Nucleus accumbens (tissue), 56 donors: ENCODE measurements around the gene CACNA2D1.
"Not testable (repeated sequence)": the region's sequence is repeated elsewhere in the genome, so short reads cannot be mapped to it uniquely, and the experiment has no call there.

Source experiments
- DNase-seq, 56 donors: peaks; one replicate each; lab custom pipeline; 2025; lab: John Stamatoyannopoulos, UW

CACNA2D1 gene

DNA sequence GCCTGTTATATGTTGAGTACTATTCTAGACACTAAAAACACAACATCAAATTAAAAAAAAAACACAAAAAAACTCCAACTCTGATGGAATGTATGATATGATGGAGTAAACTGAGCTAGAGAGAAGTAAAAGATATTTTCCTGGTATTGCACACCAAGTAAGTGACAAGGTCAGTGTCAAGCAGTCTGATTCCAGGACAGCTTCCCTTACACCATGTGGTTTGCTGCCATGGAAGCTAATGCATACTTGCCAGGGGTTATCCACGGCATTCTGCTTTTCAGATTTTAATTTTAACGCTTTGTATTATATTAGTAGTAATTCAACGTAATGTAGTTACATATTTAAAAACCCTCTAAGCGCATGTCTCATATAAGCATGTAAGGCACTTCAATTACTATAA, 48.4 kb downstream of the CACNA2D1 start:
- DNase-seq = no peak

DNA sequence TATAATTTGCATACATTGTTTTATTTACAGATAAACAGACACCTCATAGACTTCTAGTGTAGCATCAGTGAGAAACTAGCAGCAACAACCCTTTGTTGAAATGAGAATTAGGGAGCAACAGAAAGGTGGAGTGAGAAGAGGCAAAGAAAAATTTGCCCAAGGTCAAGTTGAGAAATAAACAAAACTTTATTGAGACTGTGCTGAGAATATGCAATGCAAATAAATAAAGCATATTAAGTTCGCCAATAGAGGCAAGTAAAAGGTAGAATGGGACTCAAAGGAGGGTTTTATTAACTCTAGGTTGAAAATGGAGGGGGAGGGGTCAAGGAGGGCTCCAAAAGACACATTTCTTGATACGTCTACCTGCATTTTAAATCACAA, 49.7 kb downstream of the CACNA2D1 start:
- no peak for DNase-seq

DNA sequence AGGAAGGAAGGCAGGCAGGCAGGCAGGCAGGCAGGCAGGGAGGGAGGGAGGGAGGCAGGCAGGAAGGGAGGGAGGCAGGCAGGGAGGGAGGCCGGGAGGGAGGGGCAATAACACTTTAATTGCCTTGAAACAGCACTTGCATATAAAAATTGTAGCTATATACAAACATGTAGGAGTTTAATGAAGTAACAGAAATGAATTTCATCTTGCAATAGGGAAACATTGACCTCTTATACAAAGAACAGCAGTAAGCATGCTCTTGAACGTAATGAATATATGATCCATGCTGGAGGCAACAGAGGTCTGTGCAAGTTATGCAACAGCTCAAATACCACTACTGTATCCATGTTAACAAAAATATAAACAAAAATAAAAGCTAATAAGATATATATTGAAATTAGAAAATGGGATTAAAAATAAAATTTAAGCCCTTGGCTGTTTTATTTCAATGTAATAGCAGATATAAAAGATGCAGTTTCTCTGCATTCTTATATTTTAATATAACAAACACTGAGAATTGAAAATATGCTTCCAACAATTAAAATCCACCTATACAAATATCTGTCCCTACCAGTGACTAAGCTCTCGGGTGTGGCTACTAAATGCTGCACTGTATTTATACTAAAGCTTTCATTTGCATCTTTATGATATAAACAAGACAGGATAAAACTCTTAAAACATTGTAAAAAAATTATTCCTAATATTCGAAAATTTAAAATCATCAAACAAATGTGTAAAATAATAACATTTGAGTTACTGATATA, 50.3 kb downstream of the CACNA2D1 start:
- DNase-seq = no peak

DNA sequence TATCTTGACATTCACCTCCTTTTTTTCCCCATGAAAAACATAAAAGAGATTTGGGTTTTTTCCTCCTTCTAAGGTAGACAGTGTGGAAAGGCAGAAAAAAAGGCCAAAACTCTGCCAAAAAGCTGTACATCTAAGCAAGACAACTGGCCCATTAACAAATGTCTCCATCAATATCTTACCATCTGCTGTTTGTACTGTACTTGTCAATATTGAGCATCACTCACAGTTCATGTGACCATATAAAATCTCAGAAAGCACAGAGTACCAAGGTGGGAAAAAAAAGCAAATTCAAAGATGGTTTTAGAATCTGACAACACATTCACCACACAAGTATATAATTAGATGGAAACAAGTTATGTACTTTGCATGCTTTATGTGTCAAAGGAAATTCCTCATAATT, 52.6 kb downstream of the CACNA2D1 start:
- no peak for DNase-seq

DNA sequence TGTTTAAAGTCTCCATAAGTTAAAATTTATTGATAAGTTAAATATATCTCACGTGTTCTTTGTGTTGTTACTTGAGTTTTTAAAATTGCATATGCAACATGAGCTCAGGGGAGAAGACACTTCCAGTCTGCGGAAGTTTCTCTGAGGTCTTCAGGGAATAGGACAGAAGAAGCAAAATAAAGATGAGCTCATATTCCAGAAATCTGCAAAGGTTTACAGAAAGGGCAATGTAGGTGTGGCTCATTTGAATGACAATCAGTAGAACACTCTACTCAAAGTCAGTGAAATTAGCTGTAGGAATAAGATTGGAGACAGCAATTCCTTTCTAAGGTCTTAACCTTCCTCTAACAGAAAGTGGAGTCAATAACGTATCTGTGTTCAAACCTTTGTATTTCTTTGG, 53.7 kb downstream of the CACNA2D1 start:
- no peak for DNase-seq

DNA sequence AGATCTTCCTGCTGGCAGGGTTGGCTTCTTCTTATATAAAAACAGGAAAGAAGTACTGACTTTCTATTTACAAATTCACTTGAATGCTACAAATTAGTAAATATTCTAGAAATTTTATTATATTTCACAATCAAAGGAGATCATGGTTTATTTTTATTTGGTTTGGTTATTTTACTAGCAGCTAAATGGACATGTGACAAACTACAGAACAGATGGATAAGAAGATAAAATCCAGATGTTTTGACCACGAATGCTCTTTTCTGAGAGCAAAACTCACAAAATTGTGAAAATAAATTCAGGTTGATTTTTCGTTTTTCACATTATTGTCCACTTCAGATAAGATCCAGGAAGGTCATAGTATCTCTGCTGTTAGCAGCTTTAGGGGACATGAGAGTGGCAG, 55.4 kb downstream of the CACNA2D1 start:
- no peak for DNase-seq

DNA sequence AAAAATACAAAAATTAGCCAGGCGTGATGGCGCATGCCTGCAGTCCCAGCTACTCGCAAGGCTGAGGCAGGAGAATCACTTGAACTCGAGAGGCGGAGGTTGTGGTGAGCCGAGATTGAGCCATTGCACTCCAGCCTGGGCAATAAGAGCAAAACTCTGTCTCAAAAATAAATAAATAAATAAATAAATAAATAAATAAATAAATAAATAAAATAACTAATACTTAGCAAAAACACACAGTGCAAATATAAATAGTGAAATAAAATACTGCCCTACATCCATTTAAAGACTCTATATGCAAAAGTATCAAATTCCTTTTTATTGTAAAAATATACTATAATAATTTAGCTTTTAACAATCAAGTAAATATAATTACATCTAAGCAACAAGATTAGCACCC, 57.0 kb downstream of the CACNA2D1 start:
- DNase-seq = not testable (repeated sequence)

DNA sequence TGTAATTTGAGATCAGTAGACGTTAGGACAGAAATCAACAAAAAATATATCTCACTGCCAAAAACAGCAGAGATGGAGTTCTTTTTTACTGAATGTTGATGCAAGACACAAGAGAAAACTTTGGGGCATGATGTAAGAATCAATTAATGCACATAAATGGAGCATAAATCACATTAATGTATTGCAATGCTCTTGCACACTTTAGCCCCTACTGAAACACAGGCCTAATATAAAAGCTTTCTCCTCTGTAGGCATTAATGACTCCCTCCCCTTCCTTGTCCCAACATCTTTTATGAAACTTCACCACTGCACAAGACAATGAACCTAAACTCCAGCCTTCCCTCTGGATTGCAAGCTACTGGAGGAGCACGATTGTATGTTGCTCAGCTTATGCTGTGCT, 58.8 kb downstream of the CACNA2D1 start:
- DNase-seq = no peak

DNA sequence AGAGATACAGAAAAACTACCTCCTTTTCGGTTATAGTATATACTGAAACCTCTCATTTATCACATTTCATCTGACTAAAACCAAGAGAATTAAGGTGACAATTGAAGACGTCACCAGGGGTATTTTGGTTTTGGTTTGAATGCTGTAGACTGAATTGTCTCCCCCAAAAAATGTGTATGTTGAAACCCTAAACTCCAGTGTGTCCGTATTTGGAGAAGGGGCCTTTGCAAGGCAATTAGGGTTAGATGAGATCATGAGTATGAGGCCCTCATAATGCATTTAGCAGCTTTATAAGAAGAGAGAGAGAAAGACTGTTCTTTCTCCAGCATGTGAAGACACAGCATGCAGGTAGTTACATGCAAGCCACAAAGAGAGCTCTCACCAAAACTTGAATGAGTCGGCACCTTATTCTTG, 59.5 kb downstream of the CACNA2D1 start:
- no peak for DNase-seq

DNA sequence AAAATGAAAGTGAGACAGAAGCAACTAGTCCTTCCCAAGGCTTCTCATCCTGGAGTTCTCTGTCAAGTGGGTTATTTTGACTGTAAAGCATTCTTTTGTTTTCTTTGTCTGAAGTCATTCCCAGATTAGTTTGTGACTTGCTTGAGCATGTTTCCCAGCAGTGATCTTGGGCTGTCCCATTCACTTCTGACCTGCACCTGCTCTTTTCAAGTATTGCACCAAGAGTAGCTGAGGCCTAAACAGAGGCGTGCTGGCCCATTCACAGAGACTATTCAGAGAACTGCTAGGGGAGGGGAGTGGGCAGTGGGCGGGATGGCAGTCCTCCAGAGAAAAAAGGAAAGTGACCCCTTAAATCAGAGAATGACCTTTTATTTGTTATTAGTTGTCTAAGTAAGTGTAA, 61.3 kb downstream of the CACNA2D1 start:
- no peak for DNase-seq

DNA sequence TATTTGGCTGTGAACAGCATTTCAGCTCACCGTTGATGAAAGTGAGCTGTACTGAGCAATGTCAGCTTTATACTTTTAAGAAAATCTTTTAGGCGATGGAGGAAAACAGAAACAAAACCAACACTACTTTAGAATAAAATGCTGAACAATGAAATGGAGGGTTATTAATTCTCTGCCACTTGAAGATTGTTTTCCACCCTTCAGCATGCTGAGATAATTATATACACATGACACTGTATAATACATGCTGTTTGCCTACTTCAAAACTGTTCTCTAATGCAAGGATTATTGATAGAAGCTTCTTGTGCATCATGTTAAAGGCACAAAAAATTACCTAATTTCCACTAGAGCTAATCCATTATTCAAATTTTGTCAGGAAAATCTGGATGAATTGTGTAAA, 66.8 kb downstream of the CACNA2D1 start:
- DNase-seq = no peak

DNA sequence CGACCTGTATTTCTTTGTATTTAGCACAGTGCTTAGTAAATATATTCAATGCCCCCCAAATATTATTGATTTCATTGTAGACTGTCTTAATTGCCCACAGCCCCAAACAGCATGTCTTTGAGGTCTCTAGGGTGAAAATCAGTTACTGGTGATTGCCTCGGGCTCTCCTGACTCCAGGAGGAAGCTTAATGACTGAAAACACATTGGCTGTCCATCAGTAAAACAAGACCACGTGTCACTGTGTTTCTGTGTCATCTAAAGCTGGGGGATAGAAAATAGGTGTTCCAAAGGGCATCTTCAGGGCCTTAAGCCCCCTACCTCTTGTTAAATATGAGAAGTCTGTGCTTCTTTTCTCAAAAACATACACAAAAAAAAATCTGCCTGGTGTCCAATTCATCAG, 67.9 kb downstream of the CACNA2D1 start:
- DNase-seq = no peak

DNA sequence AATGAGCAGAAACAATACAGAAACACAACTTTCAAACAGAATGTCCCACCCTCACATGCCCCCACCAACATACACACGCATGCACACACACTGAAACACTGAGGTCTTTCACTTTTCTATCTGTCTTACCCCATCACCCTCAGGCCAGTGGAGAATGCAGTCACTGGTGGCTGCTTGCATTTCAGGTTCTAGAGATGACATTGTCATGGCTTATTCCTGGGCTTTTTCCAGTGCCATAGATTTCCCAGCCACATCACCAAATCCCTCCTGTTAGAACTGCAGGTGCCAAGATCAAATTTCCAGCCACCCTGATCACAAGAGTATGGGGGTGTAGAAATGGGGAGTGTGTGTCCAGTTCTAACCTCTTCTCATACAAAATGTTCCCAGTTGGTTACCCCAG, 68.4 kb downstream of the CACNA2D1 start:
- DNase-seq = no peak

DNA sequence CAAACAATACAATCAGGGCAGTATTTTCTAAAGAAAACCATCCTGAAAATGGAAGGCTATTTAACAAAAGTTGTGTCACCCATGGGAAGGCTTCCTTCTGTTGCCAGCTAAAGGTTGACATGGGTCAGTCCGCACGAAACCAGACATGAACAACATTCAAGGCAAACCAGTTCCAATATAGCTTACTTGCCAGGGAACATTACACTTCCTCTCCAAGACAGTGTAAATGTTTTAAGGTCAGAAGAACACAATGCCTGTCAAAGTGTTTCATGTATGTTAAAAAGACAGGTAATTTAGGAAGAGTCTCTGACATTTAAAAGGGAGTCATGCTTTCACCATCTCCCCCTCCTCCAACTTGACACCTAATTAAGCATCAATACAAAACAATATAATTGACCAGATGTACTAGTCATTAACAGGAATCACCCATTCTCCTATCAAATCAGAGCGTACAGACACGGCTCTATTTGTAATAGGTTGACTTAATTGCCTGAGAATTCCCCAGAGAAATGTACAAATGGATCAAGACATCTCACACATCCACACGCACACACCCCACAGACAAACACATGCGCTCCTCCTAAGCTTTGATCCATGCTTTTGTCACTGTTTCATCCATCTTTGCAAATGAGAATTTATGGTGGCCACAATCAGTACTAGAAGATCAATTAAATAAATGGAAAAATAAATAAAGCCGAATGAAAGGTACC, 69.5 kb downstream of the CACNA2D1 start:
- DNase-seq = no peak

DNA sequence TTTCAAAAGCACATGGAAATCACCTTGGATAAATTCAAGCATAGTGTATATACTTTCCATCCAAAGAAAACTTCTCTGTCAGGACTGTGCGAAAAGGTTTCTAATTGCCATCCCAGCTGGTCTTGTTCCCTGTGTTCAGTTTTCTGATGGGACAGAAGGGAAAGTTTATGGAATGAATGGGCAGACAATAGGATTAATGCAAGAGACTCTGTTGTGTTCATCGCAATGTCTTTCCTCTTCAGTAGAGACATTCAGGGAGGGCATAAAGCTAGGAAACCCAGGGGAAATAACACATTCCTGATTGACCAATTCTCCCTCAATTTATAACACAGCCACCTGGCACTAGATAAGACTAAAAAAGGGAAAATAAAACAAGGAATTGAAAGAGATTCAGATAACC, 78.9 kb downstream of the CACNA2D1 start:
- DNase-seq = no peak

DNA sequence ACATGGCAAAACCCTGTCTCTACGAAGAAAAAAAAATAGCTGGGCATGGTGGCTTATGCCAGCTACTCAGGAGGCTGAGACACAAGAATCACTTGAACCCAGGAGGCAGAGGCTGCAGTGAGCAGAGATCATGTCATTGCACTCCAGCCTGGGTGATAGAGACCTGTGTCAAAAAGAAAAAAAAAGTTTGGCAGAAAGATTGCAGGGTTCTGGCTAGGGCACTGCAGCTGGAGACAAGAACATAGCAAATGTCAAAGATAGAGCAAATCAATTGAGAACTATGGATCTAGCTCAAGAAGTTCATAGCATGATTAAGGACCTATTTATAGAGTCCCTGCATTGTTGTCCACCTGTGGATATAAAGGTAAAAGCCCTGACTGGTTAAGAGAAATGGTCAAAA, 79.5 kb downstream of the CACNA2D1 start:
- no peak for DNase-seq

DNA sequence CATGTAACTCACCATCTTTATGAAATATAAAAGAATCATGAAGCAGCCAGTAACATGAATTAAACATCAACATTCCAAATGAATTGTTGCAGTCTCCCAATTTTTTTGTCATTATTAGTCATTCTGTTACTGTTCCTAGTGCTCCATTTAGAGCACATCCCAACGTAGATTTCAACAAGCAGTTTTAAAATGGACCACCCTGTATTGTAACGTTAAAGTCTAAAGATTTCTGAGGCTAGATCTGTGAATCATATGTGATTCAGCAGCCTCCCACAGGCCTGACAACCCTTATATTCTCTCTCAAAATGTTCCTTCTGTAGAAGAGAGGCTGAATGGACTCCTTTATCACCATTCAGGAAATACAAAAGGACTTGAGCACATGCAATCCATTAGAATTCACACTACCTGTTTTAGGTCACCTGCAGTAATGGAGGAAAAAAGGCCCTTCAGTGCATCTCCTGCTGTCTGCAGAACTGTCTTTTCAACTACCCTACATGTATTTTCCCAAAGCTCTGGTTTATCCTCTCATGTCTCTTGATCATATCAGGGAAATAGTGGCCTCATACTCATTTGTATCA, 81.4 kb downstream of the CACNA2D1 start:
- peak in 1 of 56 donors; percentile 22 for DNase-seq

DNA sequence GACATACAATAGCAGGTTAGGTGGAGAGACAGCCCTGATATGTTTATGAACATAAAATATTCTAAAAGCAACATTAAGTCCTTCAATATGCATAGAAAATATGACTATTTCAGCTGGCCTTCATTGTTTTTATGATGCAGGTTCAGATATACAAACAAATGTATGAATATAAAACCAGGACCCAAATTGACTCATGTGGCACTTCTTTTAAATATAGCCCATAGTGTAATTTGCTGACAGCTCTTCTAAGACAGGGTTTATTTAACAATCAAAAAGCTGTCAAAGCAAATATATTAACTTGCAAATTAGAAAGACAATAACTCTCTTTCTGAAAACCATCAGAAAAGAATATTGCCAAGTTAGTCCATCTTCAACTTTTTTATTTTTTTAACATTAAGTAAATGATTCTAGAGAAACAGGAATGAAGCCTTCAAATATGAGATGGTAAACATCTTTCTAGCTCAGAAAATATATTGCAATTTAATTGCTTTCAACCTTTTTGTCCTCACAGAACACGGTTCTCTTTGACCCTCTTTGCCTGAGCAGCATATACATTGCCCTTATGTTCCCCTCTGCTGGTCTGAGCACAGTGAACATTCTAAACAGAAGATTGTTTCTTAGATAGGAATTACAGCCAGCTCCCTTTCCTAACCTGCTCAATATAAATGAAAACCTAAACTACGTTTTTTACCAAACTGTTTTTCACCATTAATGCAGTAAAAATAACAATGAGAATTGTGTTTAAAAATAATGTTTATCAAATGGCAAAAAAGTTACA, 82.8 kb downstream of the CACNA2D1 start:
- no peak for DNase-seq

DNA sequence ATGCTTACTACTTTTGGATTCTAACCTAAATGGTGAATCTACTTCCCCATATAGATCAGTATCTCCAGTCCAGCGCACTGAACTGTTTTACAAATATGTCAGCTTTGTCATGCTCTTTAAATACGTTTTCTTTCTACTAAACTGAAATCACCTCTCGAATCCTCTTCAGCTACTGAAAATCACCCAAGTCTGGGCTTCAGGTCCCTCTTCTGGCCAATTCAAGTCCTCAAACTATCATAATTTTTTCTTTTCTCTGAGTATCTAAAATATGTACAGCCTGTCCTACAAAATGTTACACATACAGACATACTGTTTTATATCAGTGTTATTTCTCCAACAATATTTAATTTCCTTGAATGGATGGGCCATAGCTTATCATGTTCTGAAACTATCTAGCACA, 84.2 kb downstream of the CACNA2D1 start:
- no peak for DNase-seq

DNA sequence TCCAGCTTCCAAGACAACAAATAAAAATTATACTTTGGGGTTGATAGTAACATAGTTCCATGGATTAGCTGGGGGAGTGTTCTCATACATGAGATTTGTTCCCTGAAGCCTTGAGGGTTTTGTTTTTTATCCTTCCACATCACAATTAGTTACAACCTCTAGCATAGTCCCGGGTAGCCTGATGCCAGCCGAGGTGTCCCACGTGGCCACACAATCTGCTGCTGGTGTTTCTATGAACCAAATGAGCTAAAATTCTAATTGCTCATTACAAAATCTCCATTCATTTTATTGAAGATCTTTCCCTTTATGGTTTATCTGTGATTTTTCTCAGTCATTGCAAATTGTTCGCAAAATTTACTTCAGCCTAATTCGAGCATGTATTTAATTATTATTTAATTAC, 84.7 kb downstream of the CACNA2D1 start:
- no peak for DNase-seq

DNA sequence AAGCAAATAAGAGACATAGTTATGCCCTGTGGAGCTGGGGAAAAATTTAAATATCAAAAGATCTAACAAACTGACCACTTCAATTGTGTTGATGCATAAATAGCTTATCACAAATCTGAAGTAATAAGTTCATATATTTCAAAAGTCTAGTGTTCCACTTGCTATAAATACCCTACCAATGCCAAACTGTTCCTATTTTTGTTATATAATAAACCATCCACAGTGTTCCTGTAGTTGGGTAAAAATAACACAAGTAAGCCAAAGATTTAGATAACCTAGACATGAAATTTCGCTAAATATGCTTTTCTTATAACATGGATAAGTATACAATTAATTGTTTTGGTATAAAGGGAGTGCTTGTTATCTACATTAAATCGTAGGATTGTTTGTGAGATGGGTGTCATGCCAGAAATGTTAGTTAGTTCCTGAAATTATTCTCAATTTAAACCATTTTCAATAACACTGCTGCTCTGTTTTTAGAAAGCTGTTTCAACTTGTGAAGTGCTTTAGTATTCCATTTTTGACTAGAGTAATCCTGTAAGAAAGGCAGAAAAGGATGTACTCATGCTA, 85.5 kb downstream of the CACNA2D1 start:
- no peak for DNase-seq
